GM12875 (cell line): ENCODE measurements around the gene MTRFR.

Source experiments
- H3K4me3 ChIP-seq: one replicate; pipeline ENCODE4 v1.5.1; 2011; ENCODE audit warnings: low read depth, low read length, control low read depth
- TF ChIP-seq, protein P1 (sequence below): IDR thresholded peaks from 2 replicates; pipeline ENCODE4 v1.5.1; 2011; ENCODE audit warnings: low read depth, mild to moderate bottlenecking, control low read depth, inconsistent platforms, low read length, moderate library complexity, borderline replicate concordance; ENCODE audit not compliant: insufficient read depth

MTRFR gene

DNA sequence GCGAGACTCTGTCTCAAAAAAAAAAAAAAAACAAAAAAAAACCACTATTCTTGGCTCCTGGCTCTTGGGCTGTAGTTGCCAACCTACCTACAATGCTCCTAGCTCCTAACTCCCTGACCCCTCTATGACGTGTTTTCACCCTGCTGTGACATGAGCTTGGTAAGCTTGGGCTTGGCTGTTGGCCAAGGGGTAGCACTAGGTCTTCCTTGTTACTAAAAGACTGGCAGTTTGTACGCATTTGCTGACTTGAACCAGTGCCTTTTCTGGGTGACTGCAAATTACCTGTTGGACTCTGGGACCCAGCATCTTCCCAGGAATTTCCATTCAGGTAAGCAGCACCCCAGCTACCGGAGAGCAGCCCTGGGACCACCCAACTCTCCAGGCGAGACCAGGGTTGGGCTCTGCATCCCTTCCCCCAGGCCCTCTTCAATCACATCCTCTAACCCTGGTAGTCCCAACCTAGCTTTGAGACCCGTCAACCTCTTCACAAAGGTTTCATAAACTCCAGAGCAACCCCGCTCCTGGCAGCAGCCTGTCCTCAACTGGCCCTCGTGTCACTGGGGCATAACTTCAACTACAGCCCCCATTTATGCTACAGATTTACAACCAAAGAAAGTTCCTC, 30.1 kb downstream of the MTRFR start:
- no peak overlapping the region for H3K4me3 ChIP-seq
- TF ChIP-seq, protein P1, sequence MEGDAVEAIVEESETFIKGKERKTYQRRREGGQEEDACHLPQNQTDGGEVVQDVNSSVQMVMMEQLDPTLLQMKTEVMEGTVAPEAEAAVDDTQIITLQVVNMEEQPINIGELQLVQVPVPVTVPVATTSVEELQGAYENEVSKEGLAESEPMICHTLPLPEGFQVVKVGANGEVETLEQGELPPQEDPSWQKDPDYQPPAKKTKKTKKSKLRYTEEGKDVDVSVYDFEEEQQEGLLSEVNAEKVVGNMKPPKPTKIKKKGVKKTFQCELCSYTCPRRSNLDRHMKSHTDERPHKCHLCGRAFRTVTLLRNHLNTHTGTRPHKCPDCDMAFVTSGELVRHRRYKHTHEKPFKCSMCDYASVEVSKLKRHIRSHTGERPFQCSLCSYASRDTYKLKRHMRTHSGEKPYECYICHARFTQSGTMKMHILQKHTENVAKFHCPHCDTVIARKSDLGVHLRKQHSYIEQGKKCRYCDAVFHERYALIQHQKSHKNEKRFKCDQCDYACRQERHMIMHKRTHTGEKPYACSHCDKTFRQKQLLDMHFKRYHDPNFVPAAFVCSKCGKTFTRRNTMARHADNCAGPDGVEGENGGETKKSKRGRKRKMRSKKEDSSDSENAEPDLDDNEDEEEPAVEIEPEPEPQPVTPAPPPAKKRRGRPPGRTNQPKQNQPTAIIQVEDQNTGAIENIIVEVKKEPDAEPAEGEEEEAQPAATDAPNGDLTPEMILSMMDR, result no peak

DNA sequence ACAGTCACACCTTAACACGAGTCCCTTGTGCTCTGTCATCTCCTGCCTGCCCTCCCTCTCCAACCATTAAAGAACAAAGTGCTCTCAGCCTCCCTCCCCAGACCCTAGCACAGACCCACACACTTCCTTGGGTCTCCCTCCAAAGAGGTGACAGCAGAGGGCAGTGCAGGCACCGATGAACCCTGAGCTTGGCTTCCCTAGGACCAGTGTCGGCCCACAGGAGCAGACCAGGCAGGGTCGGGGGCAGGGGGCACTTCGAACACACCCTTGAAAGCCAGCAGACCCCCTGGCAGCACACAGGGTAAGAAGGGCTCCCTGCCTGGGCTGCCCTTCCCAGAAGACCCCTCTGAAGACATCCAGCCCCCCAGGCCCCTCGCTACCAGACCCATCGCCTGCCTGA, 31.4 kb downstream of the MTRFR start:
- H3K4me3 ChIP-seq, result no peak overlapping the region
- TF ChIP-seq, protein P1, result 0 out of 2 replicates have a peak, but pooled peaks have one; percentile 36

DNA sequence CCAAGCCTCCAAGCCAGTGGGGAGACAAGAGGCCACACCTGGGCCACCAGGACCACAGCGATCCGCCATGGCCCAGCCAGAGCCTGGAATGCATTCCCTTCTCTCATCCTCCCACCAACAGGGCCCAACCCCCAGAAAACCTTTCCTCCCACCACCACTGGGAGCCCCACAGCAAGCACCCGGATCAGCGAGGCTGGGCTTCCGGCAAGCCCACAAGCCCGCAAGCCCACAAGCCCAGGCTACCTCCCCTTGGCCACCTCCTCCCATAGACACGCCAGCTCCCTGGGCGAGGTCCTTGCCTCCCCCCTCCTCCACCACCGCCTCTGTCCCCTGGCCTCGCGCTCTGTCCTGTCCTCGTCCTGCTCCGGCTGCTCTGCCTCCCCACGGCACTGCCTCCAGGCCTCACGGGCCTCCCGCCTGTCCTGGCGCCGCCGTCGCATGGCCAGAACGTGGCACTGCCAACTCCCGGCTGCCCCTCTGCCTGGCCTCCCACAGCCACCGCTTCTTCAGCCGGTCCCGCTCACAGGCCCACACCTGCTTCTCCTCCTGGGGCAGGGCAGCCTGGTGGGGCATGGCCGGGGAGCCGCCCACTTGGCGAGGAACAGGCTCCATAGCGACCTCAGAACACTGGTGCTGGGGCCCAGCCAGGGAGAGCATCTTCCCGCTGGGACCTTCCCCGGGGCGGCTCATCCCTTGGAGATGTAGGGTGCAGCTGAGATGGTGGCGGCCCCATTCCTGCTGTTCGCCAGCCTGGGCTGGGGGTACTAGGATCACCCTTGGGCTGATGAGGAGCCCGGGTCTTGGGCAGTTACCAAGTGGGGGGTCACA, 32.8 kb downstream of the MTRFR start:
- no peak overlapping the region for H3K4me3 ChIP-seq
- TF ChIP-seq, protein P1, result no peak

DNA sequence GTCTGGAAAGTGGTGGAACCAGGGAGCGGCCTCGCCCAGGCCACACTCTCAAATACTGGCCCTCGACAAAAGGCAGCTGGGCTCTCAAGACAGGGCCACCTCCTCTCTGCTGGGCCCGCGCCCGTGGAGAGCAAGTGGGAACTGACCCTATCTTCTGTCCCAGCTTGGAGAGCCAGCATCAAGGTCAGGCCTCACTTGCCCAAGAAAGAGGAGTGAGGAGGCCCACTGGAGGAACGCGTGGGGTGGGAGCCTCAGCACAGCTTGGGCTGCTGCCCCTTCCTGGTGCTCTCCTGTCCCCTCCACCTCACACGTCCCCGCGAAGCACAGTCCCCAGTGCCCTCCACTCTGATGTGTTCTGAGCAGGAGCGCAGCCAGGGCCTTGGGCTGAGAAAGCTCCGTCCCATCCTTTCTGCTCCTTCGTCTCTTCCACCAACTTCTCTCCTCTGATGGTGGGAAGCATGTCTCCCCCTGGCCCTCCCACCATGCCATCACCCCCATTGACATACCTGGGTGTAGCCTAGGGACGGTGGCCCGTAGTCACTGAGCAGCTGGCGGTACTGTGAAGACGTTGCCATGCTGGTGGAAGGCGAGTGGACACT, 33.5 kb downstream of the MTRFR start:
- TF ChIP-seq, protein P1, result no peak
- H3K4me3 ChIP-seq, result no peak overlapping the region

DNA sequence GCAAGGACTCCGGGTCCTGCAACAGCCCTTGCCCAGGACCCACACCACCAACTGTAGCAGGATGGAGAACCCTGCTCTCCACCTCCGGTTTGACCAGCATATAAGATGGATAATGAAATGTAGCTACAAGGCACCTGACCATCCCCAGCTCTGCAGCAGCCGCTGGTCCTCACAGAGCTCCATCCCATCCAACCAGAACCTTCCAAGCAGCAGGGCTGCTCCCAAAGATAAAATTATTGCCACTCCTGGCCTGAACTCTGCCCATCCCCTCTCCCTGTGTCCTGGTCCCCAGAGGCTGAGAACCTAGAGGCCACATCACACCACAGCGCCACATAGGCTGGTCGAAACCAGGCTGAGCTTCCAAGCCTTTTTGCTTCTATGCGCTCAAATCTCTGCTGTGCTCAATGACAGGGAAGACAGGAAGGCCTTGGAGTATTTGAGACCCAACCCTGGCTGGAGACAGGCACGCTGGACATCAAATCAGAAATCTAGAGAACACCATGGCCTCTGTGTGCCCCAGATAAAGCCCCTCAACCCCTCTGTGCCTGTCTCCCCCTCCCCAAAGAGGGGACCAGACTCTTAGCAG, 34.2 kb downstream of the MTRFR start:
- TF ChIP-seq, protein P1, result no peak

DNA sequence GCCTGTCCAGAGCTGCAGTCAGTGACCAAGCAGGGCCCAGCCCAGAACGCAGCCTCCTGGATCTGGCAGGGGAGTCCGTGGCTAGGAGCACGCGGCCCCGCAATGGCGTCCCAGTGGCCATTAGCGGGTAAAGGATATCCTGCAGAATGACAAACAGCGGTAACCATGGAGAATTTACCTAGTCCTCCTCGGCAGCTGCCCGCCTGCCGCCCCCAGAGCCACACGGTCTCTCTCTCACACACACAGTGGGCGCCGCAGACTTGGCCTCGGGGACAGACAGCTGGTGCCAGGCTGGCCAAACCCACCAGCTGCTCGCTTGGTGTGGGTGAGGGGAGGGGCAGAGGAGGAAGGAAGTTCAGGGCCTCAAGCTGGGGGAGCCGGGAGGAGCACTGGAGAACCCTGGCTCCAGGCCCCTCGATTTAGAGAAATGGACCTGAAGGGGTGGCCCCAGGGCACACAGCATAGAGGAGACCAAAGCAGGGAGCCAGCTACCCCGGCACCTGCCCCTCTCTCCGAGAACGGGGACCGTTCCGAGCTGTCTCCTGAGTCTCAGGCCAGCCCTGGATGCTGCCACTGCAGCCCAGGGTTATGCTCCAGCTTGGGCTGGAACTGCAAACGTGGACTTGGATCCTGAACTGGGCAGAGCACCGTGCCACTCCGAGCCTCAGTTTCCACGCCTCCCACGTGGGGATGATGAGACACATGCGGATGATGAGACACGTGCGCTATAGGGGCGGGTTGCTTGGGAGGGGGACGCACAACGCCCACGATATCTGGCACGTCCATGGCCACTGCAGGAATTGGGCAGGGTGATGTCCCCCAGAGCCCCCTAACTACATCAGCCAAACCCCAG, 35.0 kb downstream of the MTRFR start:
- TF ChIP-seq, protein P1, result no peak
- H3K4me3 ChIP-seq, result no peak overlapping the region

More for the DNA sequence above, 34.2 kb downstream of the MTRFR start:
- H3K4me3 ChIP-seq, result no peak overlapping the region
